Measurements from ENCODE around the gene ASTE1. TPM values are rescaled to one million over a fixed set of nuclear protein-coding genes. Genes with fewer than 3 reads are reported as not detected.

ASTE1 gene
- total RNA-seq, 2 experiments from 2014 or later = 11.7 to 14.2 TPM

DNA sequence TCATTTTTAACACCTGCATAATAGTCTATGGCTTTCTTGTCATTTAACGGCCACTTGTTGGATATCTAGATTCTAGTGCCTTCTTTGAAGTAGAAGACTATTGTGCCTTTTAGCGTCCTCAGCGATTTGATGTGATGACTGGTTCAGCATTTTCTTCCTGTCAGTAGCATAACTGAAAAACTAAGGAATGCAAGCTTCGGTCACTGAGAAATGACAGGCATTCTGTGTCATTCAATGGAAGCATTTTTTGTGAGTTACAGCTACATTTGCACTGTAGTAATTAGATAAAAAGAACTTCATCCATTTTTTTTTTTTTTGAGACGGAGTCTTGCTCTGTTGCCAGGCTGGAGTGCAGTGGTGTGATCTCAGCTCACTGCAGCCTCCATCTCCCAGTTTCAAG, 10.4 kb upstream of the ASTE1 start:
- Histone ChIP-seq H3K9me2 (ENCODE audit: insufficient read depth, low read length) (no peaks in the 10 kb centered on the region), H3K36me3 (ENCODE audit: insufficient read depth, low read length) (no peaks in the 10 kb centered on the region), H3K4me1 (ENCODE audit: insufficient read depth, low read length, poor library complexity, severe bottlenecking) (no peaks in the 10 kb centered on the region), H3K9me3 (ENCODE audit: low read length) (no peaks in the 10 kb centered on the region), H3K4me2 (ENCODE audit: low read length) (no peak overlapping the region), H4K20me1 (ENCODE audit: insufficient read depth, low read length) (no peaks in the 10 kb centered on the region), H3K27ac (ENCODE audit: low read depth, low read length, poor library complexity, severe bottlenecking) (no peak overlapping the region), H3K79me2 (ENCODE audit: insufficient read depth, low read depth, low read length) (no peaks in the 10 kb centered on the region), H3K4me3 (ENCODE audit: low read depth, low read length, poor library complexity, severe bottlenecking) (no peak overlapping the region), H2AFZ (ENCODE audit: low read length) (no peak overlapping the region)
- TF ChIP-seq, protein P1, sequence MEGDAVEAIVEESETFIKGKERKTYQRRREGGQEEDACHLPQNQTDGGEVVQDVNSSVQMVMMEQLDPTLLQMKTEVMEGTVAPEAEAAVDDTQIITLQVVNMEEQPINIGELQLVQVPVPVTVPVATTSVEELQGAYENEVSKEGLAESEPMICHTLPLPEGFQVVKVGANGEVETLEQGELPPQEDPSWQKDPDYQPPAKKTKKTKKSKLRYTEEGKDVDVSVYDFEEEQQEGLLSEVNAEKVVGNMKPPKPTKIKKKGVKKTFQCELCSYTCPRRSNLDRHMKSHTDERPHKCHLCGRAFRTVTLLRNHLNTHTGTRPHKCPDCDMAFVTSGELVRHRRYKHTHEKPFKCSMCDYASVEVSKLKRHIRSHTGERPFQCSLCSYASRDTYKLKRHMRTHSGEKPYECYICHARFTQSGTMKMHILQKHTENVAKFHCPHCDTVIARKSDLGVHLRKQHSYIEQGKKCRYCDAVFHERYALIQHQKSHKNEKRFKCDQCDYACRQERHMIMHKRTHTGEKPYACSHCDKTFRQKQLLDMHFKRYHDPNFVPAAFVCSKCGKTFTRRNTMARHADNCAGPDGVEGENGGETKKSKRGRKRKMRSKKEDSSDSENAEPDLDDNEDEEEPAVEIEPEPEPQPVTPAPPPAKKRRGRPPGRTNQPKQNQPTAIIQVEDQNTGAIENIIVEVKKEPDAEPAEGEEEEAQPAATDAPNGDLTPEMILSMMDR (conservative IDR thresholded peaks at IDR 0.05; ENCODE audit: low read length) = no peak
- TF ChIP-seq EZH2phosphoT487 (IDR thresholded peaks at IDR 0.05; ENCODE audit: borderline replicate concordance, low read depth, low read length) = no peak
- intact Hi-C loops (cut with micrococcal nuclease; ENCODE audit: unreplicated experiment) = loop anchor here (10.0 kb wide), 1 partner anchor 158 kb away; no protein-coding TSS in a partner anchor
- no peak for DNase-seq (ENCODE audit: low spot score)
- CTCF ChIA-PET (ENCODE audit: unreplicated experiment) = no interaction called here
- POLR2A ChIA-PET = interaction anchor here (0.8 to 1.5 kb wide), 3 partner anchors 11 to 13 kb away, joined by 3 to 5 read pairs (median 3); partner anchors contain the start of genes ASTE1 and NEK11
- BruUV-seq (replicated peaks) = no TSS peak

DNA sequence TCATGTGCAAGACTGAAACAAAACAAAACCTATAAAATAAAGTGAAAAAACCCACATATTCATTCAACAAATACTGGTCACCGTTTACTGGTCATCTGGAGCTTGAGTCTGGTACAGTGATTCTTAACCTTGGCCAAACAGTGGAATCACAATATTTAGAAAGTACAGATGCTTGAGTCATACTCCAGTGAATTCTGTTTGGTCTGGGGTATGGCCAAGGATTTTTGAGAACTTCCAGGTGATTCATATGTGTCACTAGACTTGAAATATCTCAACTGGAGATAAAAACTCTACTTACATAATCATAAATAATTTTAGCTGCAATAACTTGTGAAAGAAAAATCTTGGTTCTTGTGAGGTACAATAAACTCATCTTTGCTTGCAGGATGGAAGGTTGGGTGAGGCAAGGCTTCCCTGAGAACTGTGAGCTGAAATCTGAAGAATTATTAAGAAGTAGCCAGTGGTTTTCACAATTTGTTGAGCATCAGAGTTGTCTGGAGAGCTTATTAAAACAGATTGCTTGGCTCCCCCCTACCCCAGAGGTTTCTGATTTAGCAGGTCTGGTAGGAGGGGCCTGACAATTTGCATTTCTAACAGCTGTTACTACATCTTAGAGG, 9.7 kb upstream of the ASTE1 start:
- Histone ChIP-seq H3K9me3 (ENCODE audit: low read length) (no peaks in the 10 kb centered on the region), H3K4me2 (ENCODE audit: low read length) (no peak overlapping the region), H2AFZ (ENCODE audit: low read length) (no peak overlapping the region), H3K36me3 (ENCODE audit: insufficient read depth, low read length) (no peaks in the 10 kb centered on the region), H3K9me2 (ENCODE audit: insufficient read depth, low read length) (no peaks in the 10 kb centered on the region), H4K20me1 (ENCODE audit: insufficient read depth, low read length) (no peaks in the 10 kb centered on the region), H3K4me1 (ENCODE audit: insufficient read depth, low read length, poor library complexity, severe bottlenecking) (no peaks in the 10 kb centered on the region), H3K4me3 (ENCODE audit: low read depth, low read length, poor library complexity, severe bottlenecking) (no peak overlapping the region), H3K79me2 (ENCODE audit: insufficient read depth, low read depth, low read length) (no peaks in the 10 kb centered on the region), H3K27ac (ENCODE audit: low read depth, low read length, poor library complexity, severe bottlenecking) (no peak overlapping the region)
- intact Hi-C loops (cut with micrococcal nuclease; ENCODE audit: unreplicated experiment) = loop anchor here (10.0 kb wide), 1 partner anchor 158 kb away; no protein-coding TSS in a partner anchor
- BruUV-seq (replicated peaks) = no TSS peak
- TF ChIP-seq EZH2phosphoT487 (IDR thresholded peaks at IDR 0.05; ENCODE audit: borderline replicate concordance, low read depth, low read length) = no peak
- TF ChIP-seq, protein P1 (conservative IDR thresholded peaks at IDR 0.05; ENCODE audit: low read length) = no peak
- POLR2A ChIA-PET = interaction anchor here (0.6 to 0.8 kb wide), 2 partner anchors 10 to 462 kb away, joined by 3 to 4 read pairs; partner anchors contain the start of genes ASTE1 and NEK11
- DNase-seq (ENCODE audit: low spot score) = no peak
- CTCF ChIA-PET (ENCODE audit: unreplicated experiment) = no interaction called here

DNA sequence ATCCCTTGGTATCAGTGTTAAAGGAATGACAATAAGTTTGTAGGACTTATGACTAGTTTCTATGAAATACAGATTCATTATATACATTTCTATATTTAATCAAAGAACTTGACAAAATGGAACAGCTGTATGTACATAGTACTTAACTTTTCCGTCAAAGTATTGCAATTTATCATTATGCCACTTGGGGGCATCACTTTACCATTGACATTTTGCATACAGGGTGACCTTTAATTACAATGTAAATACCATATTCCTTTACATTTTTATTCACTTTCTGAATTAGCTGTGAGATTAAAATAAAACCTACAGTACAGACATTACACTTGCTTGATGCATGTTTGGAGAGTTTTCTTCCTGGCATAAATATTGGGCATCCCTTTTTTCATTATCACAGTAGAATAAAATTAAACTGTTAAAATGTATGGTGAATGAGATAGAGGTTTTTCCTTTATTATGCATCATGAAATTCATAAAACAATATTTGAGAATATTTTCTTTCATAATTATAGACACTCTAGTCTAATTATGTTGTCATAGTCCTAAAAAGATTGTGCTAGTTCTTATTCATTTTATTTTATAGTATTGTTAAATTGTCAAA, 7.0 kb upstream of the ASTE1 start:
- POLR2A ChIA-PET = interaction anchor here (0.6 to 0.7 kb wide), 2 partner anchors 9 to 13 kb away, joined by 3 read pairs; no protein-coding TSS in a partner anchor

More for the DNA sequence above, 7.0 kb upstream of the ASTE1 start:
- no peak overlapping the region for H2AFZ ChIP-seq (ENCODE audit: low read length)
- no peak overlapping the region for H3K4me2 ChIP-seq (ENCODE audit: low read length)
- peak; percentile 55 for DNase-seq (ENCODE audit: low spot score)
- no peaks in the 10 kb centered on the region for H3K9me2 ChIP-seq (ENCODE audit: insufficient read depth, low read length)
- no peaks in the 10 kb centered on the region for H3K9me3 ChIP-seq (ENCODE audit: low read length)
- TF ChIP-seq EZH2phosphoT487 (IDR thresholded peaks at IDR 0.05; ENCODE audit: borderline replicate concordance, low read depth, low read length) = no peak
- TF ChIP-seq, protein P1 (conservative IDR thresholded peaks at IDR 0.05; ENCODE audit: low read length) = peak; percentile 92
- H3K36me3 ChIP-seq (ENCODE audit: insufficient read depth, low read length) = no peaks in the 10 kb centered on the region
- no peaks in the 10 kb centered on the region for H3K79me2 ChIP-seq (ENCODE audit: insufficient read depth, low read depth, low read length)
- no peak overlapping the region for H3K27ac ChIP-seq (ENCODE audit: low read depth, low read length, poor library complexity, severe bottlenecking)
- CTCF ChIA-PET (ENCODE audit: unreplicated experiment) = interaction anchor here (1.0 kb wide), 1 partner anchor 11 kb away, joined by 3 read pairs; no protein-coding TSS in a partner anchor
- H4K20me1 ChIP-seq (ENCODE audit: insufficient read depth, low read length) = no peaks in the 10 kb centered on the region
- no peaks in the 10 kb centered on the region for H3K4me1 ChIP-seq (ENCODE audit: insufficient read depth, low read length, poor library complexity, severe bottlenecking)
- no TSS peak for BruUV-seq (replicated peaks)
- no peak overlapping the region for H3K4me3 ChIP-seq (ENCODE audit: low read depth, low read length, poor library complexity, severe bottlenecking)
- intact Hi-C loops (cut with micrococcal nuclease; ENCODE audit: unreplicated experiment) = loop anchor here (10.0 kb wide), 1 partner anchor 161 kb away; no protein-coding TSS in a partner anchor
